Measurements from ENCODE around the gene RIT2. TPM values are rescaled to one million over a fixed set of nuclear protein-coding genes. Genes with fewer than 3 reads are reported as not detected.

RIT2 gene
- total RNA-seq, result not detected in 2 replicates

DNA sequence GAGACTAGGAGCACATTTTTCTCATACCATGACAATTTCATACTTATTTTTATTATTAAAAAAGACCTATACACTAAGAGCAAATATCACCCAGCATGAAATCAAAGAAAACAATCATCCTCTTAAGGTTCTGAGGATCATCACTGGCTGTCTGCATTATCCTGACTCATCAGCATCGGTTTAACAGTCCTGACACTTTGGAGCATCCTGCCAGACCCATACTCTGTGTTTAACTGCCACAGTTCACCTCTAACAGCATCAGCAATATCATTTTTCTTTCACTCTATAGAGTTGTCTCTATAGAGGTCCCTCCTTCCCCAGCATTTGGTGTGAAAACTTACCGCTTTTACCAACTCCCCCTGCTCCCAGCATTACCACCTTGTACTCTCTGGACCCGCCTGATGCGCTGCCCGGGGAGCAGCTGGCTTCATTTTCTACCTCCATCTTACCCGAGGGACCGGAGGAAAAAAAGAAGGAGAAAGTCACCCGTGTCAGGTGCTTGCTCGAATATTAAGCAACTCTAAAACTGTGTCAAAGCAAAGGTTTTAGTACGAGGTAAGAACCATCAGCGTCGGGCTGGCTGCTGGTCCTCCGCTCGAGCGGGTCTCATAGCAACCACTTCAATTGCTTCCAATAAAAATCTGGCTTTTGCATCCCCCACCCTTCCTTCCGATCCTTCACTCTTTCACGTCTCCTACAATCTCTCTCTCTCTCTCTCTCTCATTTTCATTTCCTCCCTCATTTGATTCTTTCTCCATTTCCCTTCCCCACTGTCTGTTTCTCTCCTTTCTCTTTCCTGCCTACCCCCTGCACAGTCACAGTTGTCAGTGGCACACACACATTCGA, at the start of gene RIT2:
TSS of gene RIT2 (minus strand) at position 610 of the 846 bp plus-strand sequence.
- H3K4me1 Mint-ChIP-seq, result no peaks in the 10 kb centered on the region
- H3K9me3 Mint-ChIP-seq, result no peaks in the 10 kb centered on the region
- no peak within 1 kb of the TSS for H3K4me3 Mint-ChIP-seq
- intact Hi-C loops (cut with micrococcal nuclease), result no loop called here
- H3K36me3 Mint-ChIP-seq (ENCODE audit: low read depth), result no peaks in the 10 kb centered on the region
- POLR2A ChIA-PET, result no interaction called here
- CTCF ChIA-PET, result no interaction called here
- ATAC-seq (ENCODE audit: low read depth), result no peak
- no peak for DNase-seq
- TF ChIP-seq, protein P1, sequence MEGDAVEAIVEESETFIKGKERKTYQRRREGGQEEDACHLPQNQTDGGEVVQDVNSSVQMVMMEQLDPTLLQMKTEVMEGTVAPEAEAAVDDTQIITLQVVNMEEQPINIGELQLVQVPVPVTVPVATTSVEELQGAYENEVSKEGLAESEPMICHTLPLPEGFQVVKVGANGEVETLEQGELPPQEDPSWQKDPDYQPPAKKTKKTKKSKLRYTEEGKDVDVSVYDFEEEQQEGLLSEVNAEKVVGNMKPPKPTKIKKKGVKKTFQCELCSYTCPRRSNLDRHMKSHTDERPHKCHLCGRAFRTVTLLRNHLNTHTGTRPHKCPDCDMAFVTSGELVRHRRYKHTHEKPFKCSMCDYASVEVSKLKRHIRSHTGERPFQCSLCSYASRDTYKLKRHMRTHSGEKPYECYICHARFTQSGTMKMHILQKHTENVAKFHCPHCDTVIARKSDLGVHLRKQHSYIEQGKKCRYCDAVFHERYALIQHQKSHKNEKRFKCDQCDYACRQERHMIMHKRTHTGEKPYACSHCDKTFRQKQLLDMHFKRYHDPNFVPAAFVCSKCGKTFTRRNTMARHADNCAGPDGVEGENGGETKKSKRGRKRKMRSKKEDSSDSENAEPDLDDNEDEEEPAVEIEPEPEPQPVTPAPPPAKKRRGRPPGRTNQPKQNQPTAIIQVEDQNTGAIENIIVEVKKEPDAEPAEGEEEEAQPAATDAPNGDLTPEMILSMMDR (IDR thresholded peaks at IDR 0.05), result no peak
- H3K27me3 Mint-ChIP-seq, result no peaks in the 10 kb centered on the region
- no peak within 1 kb of the TSS for H3K27ac Mint-ChIP-seq

DNA sequence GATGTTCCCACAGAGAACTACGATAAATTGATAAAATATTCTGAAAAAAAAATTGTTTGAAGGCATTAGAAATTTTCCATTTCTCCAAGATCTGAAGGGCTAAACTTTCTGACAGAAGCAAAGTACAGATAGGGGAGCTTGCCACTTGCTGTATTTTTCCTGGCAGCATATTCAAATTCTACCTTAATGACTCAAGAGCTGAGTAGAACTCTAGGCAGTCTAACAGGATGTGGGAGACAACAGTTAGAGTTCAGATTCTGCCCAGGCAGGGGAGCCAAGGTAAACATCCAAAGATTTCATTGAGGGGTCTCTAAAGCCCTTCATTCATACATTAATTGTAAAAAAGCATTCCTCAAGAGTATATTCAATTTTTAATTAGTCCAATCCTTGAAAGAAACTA, 46.0 kb upstream of the RIT2 start:
- POLR2A ChIA-PET, result no interaction called here
- H3K4me3 Mint-ChIP-seq, result no peak overlapping the region
- H3K27me3 Mint-ChIP-seq, result no peaks in the 10 kb centered on the region
- no peak overlapping the region for H3K27ac Mint-ChIP-seq
- CTCF ChIA-PET, result no interaction called here
- TF ChIP-seq, protein P1 (IDR thresholded peaks at IDR 0.05), result no peak
- intact Hi-C loops (cut with micrococcal nuclease), result no loop called here
- no peaks in the 10 kb centered on the region for H3K9me3 Mint-ChIP-seq
- no peaks in the 10 kb centered on the region for H3K36me3 Mint-ChIP-seq (ENCODE audit: low read depth)
- H3K4me1 Mint-ChIP-seq, result no peaks in the 10 kb centered on the region
- ATAC-seq (ENCODE audit: low read depth), result no peak
- DNase-seq, result no peak

DNA sequence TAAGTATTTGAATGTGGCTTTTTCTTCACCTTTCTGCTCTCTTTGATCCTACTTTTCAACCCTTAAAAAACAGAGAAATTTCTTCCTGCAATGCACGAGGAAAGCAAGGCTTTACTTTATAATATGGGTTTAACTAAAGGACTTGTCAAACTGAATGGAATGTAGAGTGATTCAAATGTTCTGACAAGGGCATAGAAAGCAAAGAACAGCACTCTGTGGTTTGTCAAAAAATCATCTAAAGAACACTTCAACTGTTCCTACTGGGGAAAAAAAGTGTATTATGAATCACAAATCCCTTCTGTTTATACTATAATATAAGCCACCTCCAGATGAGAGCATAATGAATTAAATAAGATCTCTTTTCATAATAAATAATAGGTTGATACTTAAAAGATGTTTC, 45.0 kb upstream of the RIT2 start:
- no peaks in the 10 kb centered on the region for H3K27me3 Mint-ChIP-seq
- no peaks in the 10 kb centered on the region for H3K9me3 Mint-ChIP-seq
- intact Hi-C loops (cut with micrococcal nuclease), result no loop called here
- DNase-seq (no peak), ATAC-seq (ENCODE audit: low read depth) (no peak)
- no peak overlapping the region for H3K4me3 Mint-ChIP-seq
- H3K36me3 Mint-ChIP-seq (ENCODE audit: low read depth), result no peaks in the 10 kb centered on the region
- H3K27ac Mint-ChIP-seq, result no peak overlapping the region
- TF ChIP-seq, protein P1 (IDR thresholded peaks at IDR 0.05), result no peak
- H3K4me1 Mint-ChIP-seq, result no peaks in the 10 kb centered on the region
- POLR2A ChIA-PET, result no interaction called here
- CTCF ChIA-PET, result no interaction called here

DNA sequence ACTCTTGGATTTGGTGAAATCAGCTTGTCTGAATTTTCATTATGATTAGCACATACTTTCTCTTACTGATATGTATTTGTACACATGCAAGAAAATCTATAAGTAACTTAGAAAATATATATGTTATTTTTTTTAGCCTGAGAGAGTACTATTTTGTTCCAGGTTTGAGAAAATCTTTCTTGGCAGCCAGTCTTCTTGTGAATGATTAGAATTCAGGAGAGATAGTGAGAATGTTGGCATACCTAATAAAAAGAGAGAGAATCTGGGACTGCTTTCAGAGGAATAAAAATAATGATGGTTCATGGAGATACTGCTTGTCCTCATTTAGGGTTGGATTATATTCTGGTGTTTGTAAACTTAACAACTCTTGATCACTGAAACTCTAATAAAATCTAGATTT, 44.4 kb upstream of the RIT2 start:
- no peaks in the 10 kb centered on the region for H3K36me3 Mint-ChIP-seq (ENCODE audit: low read depth)
- intact Hi-C loops (cut with micrococcal nuclease), result no loop called here
- no peak for DNase-seq
- H3K9me3 Mint-ChIP-seq, result peaks cover 2% of the 10 kb centered on the region
- no peaks in the 10 kb centered on the region for H3K4me1 Mint-ChIP-seq
- ChIA-PET POLR2A (no interaction called here), CTCF (no interaction called here)
- no peaks in the 10 kb centered on the region for H3K27me3 Mint-ChIP-seq
- no peak for ATAC-seq (ENCODE audit: low read depth)
- H3K27ac Mint-ChIP-seq, result no peak overlapping the region
- TF ChIP-seq, protein P1 (IDR thresholded peaks at IDR 0.05), result no peak
- no peak overlapping the region for H3K4me3 Mint-ChIP-seq

DNA sequence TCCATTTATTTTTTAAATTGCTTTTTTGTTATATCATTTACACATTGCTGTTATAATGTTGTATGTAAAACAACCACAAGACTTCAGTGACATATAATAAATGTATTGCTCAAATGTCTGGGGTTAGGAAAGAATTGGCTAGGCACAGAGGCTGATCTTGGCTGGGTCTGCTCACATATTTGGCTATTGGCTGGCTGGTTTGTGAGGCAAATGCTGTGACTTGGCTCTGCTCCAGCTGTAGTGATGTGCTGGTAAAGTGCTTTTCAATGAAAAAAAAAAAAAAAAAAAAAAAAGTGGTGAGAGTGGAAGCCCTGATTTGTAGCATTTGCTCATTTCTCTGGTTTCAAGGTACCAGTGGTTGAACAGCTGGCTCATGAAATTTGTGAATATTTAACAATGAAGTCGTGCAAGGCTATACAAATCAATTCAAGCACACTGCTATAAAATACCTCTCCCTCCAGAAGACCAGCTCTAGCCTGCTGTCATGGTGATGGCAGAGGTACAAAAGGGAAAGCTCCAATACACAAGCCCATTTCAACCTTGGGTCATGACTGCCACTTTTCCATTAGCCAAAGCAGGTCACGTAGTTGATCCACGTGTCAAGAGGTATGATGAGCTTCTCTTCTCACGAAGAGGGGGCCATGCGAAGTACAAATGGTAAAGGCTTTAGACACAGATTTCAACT, 43.7 kb upstream of the RIT2 start:
- Mint-ChIP-seq H3K4me1 (no peaks in the 10 kb centered on the region), H3K36me3 (ENCODE audit: low read depth) (no peaks in the 10 kb centered on the region), H3K27me3 (no peaks in the 10 kb centered on the region), H3K9me3 (peaks cover 2% of the 10 kb centered on the region), H3K4me3 (no peak overlapping the region), H3K27ac (no peak overlapping the region)
- TF ChIP-seq, protein P1 (IDR thresholded peaks at IDR 0.05), result no peak
- ChIA-PET POLR2A (no interaction called here), CTCF (no interaction called here)
- no peak for ATAC-seq (ENCODE audit: low read depth)
- intact Hi-C loops (cut with micrococcal nuclease), result no loop called here
- no peak for DNase-seq

Measured in activated B cell treated with CpG ODN at 0.5 μM for 24 hours (primary cell).